ENCODE results near the gene FAXDC2. TPM values are rescaled to one million over a fixed set of nuclear protein-coding genes. Genes with fewer than 3 reads are reported as not detected.

FAXDC2 gene
- total and polyA plus RNA-seq, 2 of the 13 experiments (the other 11 are each of a cell fraction or from before 2014, with no cell fraction given), result 4.7 to 58.8 TPM

GRCh38 chr5:154850255-154851062, at the start of gene FAXDC2 (continued):
- TF ChIP-seq NR2C2 (CRISPR knock-in tag; IDR thresholded peaks at IDR 0.05; ENCODE audit: borderline replicate concordance) (no peak), ZNF350 (CRISPR knock-in tag; IDR thresholded peaks at IDR 0.05; ENCODE audit: borderline replicate concordance, low read depth) (peak; percentile 50; the same call in 1 of the 2 replicates), CBX1 (IDR thresholded peaks at IDR 0.05; ENCODE audit: low read depth) (no peak), ZFP41 (CRISPR knock-in tag; IDR thresholded peaks at IDR 0.05; ENCODE audit: borderline replicate concordance) (peak; percentile 44; the same call in 1 of the 2 replicates), ZFP36L2 (CRISPR knock-in tag; IDR thresholded peaks at IDR 0.05) (no peak), RXRA (CRISPR knock-in tag; IDR thresholded peaks at IDR 0.05) (peak; percentile 49; the same call in 1 of the 2 replicates), ZNF816 (CRISPR knock-in tag; IDR thresholded peaks at IDR 0.05; ENCODE audit: borderline replicate concordance) (no peak), RERE (CRISPR knock-in tag; IDR thresholded peaks at IDR 0.05; ENCODE audit: low read depth) (no peak), ZIK1 (CRISPR knock-in tag; IDR thresholded peaks at IDR 0.05; ENCODE audit: borderline replicate concordance, low read depth) (no peak), CSRNP1 (CRISPR knock-in tag; IDR thresholded peaks at IDR 0.05) (0 out of 2 replicates have a peak, but pooled peaks have one; percentile 42), LCORL (IDR thresholded peaks at IDR 0.05) (no peak), LCORL (CRISPR knock-in tag; IDR thresholded peaks at IDR 0.05) (peak; percentile 33; the same call in 1 of the 2 replicates), NFE2L1 (CRISPR knock-in tag; IDR thresholded peaks at IDR 0.05; ENCODE audit: borderline replicate concordance) (no peak), ZNF382 (CRISPR knock-in tag; IDR thresholded peaks at IDR 0.05; ENCODE audit: borderline replicate concordance) (no peak), TARDBP (CRISPR knock-in tag; IDR thresholded peaks at IDR 0.05) (no peak), PATZ1 (CRISPR knock-in tag; IDR thresholded peaks at IDR 0.05) (peak; percentile 62), ZNF430 (CRISPR knock-in tag; IDR thresholded peaks at IDR 0.05) (no peak), ELF4 (CRISPR knock-in tag; IDR thresholded peaks at IDR 0.05; ENCODE audit: borderline replicate concordance) (no peak), TFAP4 (IDR thresholded peaks at IDR 0.05; ENCODE audit: borderline replicate concordance, low read depth) (no peak)

All from HepG2 (cell line).